K562 (cell line): ENCODE measurements around the gene USP49. TPM values are rescaled to one million over a fixed set of nuclear protein-coding genes. Genes with fewer than 3 reads are reported as not detected.
A peak's percentile ranks its signal among the peaks of the same experiment; 100 is the strongest.

Experiments
- ATAC-seq: fragments of 200-7000 bp; cut with Tn5 transposase; 3 replicates; pipeline ENCODE4 v1.9.1; 2020; ENCODE audit warnings: moderate library complexity
- BruUV-seq: library from RNA; stranded (reverse); fragments of 400-500 nt; replicated peaks from 2 replicates; lab custom pipeline; 2021; lab: Mats Ljungman, UMichigan
- CTCF ChIA-PET: fragments of 300-600 bp; formaldehyde crosslinking; extraction: SDS; loops from one replicate; lab custom pipeline; 2021; ENCODE audit warnings: low intra/inter-chr PET ratio; lab: Yijun Ruan, JAX
- POLR2A ChIA-PET: fragments of 300-600, 350-650 bp; sonication (Branson Sonifier 250); formaldehyde crosslinking; extraction: SDS; loops from one replicate; lab custom pipeline; 2021; ENCODE audit warnings: antibody characterized with exemption, inconsistent platforms; lab: Yijun Ruan, JAX
- DNase-seq, 4 experiments: peaks; one replicate each; pipeline versions ENCODE4 v3.0.0 to v3.0.0-alpha.2; 2011 to 2018; ENCODE audit warnings: low spot score in 3 of 4, mixed read lengths in 3 of 4; ENCODE audit errors: extremely low read depth in 1 of 4
- FAIRE-seq: peaks from 2 replicates; lab custom pipeline; 2011; peaks lifted over from hg19 to GRCh38; lab: Jason Lieb, UNC
- H2AFZ ChIP-seq: 2 replicates; pipeline ENCODE4 v1.6.0; 2011; ENCODE audit warnings: low read depth, low read length, control low read depth, inconsistent platforms
- H3K27ac ChIP-seq: fragments of 200-600 bp; 3 replicates; pipeline ENCODE4 v1.8.0; 2011; ENCODE audit warnings: low read depth, mild to moderate bottlenecking, control low read depth, inconsistent platforms, low read length, moderate library complexity, mixed read lengths; ENCODE audit errors: extremely low read depth
- H3K27me3 ChIP-seq, 2 experiments: fragments of 300-600 bp in 1 of 2; 2 replicates in 1 of 2; 3 replicates in 1 of 2; pipeline versions ENCODE4 v1.6.0 to v1.8.0; 2011; ENCODE audit warnings: inconsistent platforms in 2 of 2, low read length in 2 of 2, mild to moderate bottlenecking in 1 of 2, mixed read lengths in 1 of 2, moderate library complexity in 1 of 2; ENCODE audit not compliant: control insufficient read depth in 2 of 2, insufficient read depth in 2 of 2
- H3K36me3 ChIP-seq: fragments of 300-600 bp; 3 replicates; pipeline ENCODE4 v1.8.0; 2011; ENCODE audit warnings: mild to moderate bottlenecking, low read length, inconsistent platforms; ENCODE audit not compliant: control insufficient read depth, insufficient read depth
- H3K4me1 ChIP-seq, 2 experiments: fragments of 200-600 bp in 1 of 2; replicated peaks in 1 of 2; 2 replicates in 1 of 2; 3 replicates in 1 of 2; pipeline versions ENCODE4 v1.5.1 to v1.8.0; 2011; ENCODE audit warnings: inconsistent platforms in 2 of 2, low read length in 2 of 2, mild to moderate bottlenecking in 1 of 2, mixed read lengths in 1 of 2, moderate library complexity in 1 of 2; ENCODE audit not compliant: control insufficient read depth in 2 of 2, insufficient read depth in 2 of 2
- H3K4me2 ChIP-seq: 2 replicates; pipeline ENCODE4 v1.6.1; 2011; ENCODE audit warnings: low read length, control low read depth, inconsistent platforms, mixed read lengths; ENCODE audit not compliant: insufficient read depth
- H3K4me3 ChIP-seq: fragments of 200-600 bp; sonication (generic), shearing (Covaris generic); 2 replicates; pipeline ENCODE4 v1.5.1; 2016; ENCODE audit warnings: control low read depth, inconsistent platforms
- H3K79me2 ChIP-seq: fragments of 200-600 bp; 3 replicates; pipeline ENCODE4 v1.8.0; 2011; ENCODE audit warnings: low read length, inconsistent platforms; ENCODE audit not compliant: control insufficient read depth, insufficient read depth
- H3K9ac ChIP-seq, 2 experiments: 2 replicates each; pipeline versions ENCODE4 v1.6.0 to v1.6.1; 2011; ENCODE audit warnings: low read depth in 2 of 2, low read length in 2 of 2, control low read depth in 1 of 2, inconsistent platforms in 1 of 2, mild to moderate bottlenecking in 1 of 2, mixed read lengths in 1 of 2; ENCODE audit not compliant: insufficient read depth in 1 of 2
- H3K9me1 ChIP-seq: one replicate; pipeline ENCODE4 v1.6.0; 2011; ENCODE audit warnings: inconsistent platforms, mild to moderate bottlenecking, low read length, moderate library complexity; ENCODE audit not compliant: control insufficient read depth, insufficient read depth
- H3K9me3 ChIP-seq: replicated peaks from 2 replicates; pipeline ENCODE4 v1.5.1; 2011; ENCODE audit warnings: low read depth, low read length, inconsistent platforms; ENCODE audit not compliant: control insufficient read depth, insufficient read depth
- H4K20me1 ChIP-seq: replicated peaks from 2 replicates; pipeline ENCODE4 v1.6.1; 2011; ENCODE audit warnings: low read length, inconsistent platforms, mixed read lengths; ENCODE audit not compliant: control insufficient read depth, insufficient read depth
- ATF4 ChIP-seq: fragments of 450-650 bp; formaldehyde crosslinking; IDR thresholded peaks from 2 replicates; pipeline ENCODE4 v1.4.0; 2022; ENCODE audit warnings: mild to moderate bottlenecking, moderate library complexity
- ELF4 ChIP-seq: fragments of 450-650 bp; formaldehyde crosslinking; IDR thresholded peaks from 2 replicates; pipeline ENCODE4 v1.4.0; 2022; ENCODE audit warnings: missing genetic modification characterization
- MEF2D ChIP-seq: conservative IDR thresholded peaks from 2 replicates; pipeline ENCODE4 v1.6.1; 2016; ENCODE audit warnings: low read depth, missing genetic modification characterization, missing compliant biosample characterization
- WGBS: fragments of 100-300 bp; shearing (Covaris generic); methylation state at CpG from one replicate; pipeline ENCODE4 v1.1.6; 2016; ENCODE audit warnings: low coverage, mixed read lengths; ENCODE audit not compliant: insufficient coverage; ENCODE audit errors: missing lambda C conversion rate; 5-methylcytosine and 5-hydroxymethylcytosine counted together
- in situ Hi-C: fragments of 300-500 bp; cut with MboI; formaldehyde crosslinking; loops from 4 replicates; pipeline ENCODE4 v1.15.0; 2018; ENCODE audit warnings: inconsistent platforms, mixed read lengths
- intact Hi-C: fragments of 100-400 bp; cut with micrococcal nuclease; formaldehyde crosslinking; loops from 2 replicates; pipeline ENCODE4 v1.14.2; 2022
- polyA plus RNA-seq, 8 experiments: library from polyadenylated mRNA; depleted of rRNA in 4 of 8; stranded (reverse) in 5 of 8; unstranded in 3 of 8; fragments of >200 nt; fragmentation: Nextera tagmentation in 2 of 8; fragmentation: Illumina TruSeq in 1 of 8; extraction: Ambion mirVana in 2 of 8; extraction: Trizol in 1 of 8; gene quantifications; 2 replicates each; pipeline versions ENCODE4 v1.2.1 to v1.2.3, GENCODE V29; 2011 to 2014; ENCODE audit warnings: inconsistent platforms in 1 of 8, missing spikeins in 1 of 8
- total RNA-seq, 7 experiments: library from RNA; depleted of rRNA in 6 of 7; stranded (reverse); fragments of >200 nt in 6 of 7; fragmentation: Illumina TruSeq in 2 of 7; extraction: Trizol in 2 of 7; gene quantifications; 2 replicates each; pipeline versions ENCODE4 v1.2.1 to v1.2.3, GENCODE V29; 2011 to 2021; ENCODE audit warnings: low replicate concordance in 1 of 7

USP49 gene
- total and polyA plus RNA-seq, 9 of the 15 experiments (the other 6 are each of a cell fraction or from before 2014, with no cell fraction given), result 1.0 to 9.9 (median 6.5) TPM

GRCh38 chr6:41836022-41836659 lies 59.0 kb downstream of the USP49 start:
- no peak overlapping the region for H3K4me3 ChIP-seq
- CTCF ChIA-PET, result no interaction called here

More at GRCh38 chr6:41836022-41836659, 59.0 kb downstream of the USP49 start:
- intact Hi-C loops, result no loop called here
- H3K4me1 ChIP-seq, result peaks cover 0 to 13% of the 10 kb centered on the region in 2 experiments; a peak in 3 of 5 replicates
- H3K27me3 ChIP-seq, result no peaks in the 10 kb centered on the region
- H3K9me1 ChIP-seq, result no peaks in the 10 kb centered on the region
- H2AFZ ChIP-seq, result peak overlapping the region; percentile 14; the same call in 1 of the 2 replicates
- no peaks in the 10 kb centered on the region for H3K79me2 ChIP-seq
- H3K4me2 ChIP-seq, result no peak overlapping the region
- no TSS peak for BruUV-seq
- no peak for DNase-seq
- FAIRE-seq, result no peak
- POLR2A ChIA-PET, result no interaction called here
- H4K20me1 ChIP-seq, result no peaks in the 10 kb centered on the region
- no peak overlapping the region for H3K27ac ChIP-seq
- in situ Hi-C loops, result no loop called here
- H3K36me3 ChIP-seq, result no peaks in the 10 kb centered on the region
- H3K9ac ChIP-seq, result no peak overlapping the region
- WGBS, result 28% methylated on average over 5 of the region's 5 CpGs
- H3K9me3 ChIP-seq, result no peaks in the 10 kb centered on the region; the same call in 1 of the 2 replicates
- ATAC-seq, result peak; percentile 58; the same call in 2 of the 3 replicates
- no peak for TF ChIP-seq ATF4 (CRISPR knock-in tag)
- TF ChIP-seq MEF2D, result 0 out of 2 replicates have a peak, but pooled peaks have one; percentile 22
- 0 out of 2 replicates have a peak, but pooled peaks have one; percentile 7 for TF ChIP-seq ELF4 (CRISPR knock-in tag)
- TF ChIP-seq, all 486 proteins: peak for 2
